HepG2 (cell line): ENCODE data around the gene CD81.

Experiments used
- CTCF ChIP-seq: sonication (generic); formaldehyde crosslinking; IDR thresholded peaks from 2 replicates; pipeline ENCODE4 v1.5.0; 2020; ENCODE audit warnings: mild to moderate bottlenecking, missing genetic modification reagents, moderate library complexity
- ZBTB33 ChIP-seq: sonication (generic); formaldehyde crosslinking; IDR thresholded peaks from 2 replicates; pipeline ENCODE4 v1.4.0; 2020; ENCODE audit warnings: missing genetic modification reagents
- ZNF12 ChIP-seq: sonication (generic); formaldehyde crosslinking; IDR thresholded peaks from 2 replicates; pipeline ENCODE4 v1.5.0; 2020; ENCODE audit warnings: missing genetic modification reagents

GRCh38 chr11:2375964-2376551 lies 1.1 kb upstream of the CD81 start:
- TF ChIP-seq CTCF (CRISPR knock-in tag) (no peak), ZBTB33 (CRISPR knock-in tag) (no peak), ZNF12 (CRISPR knock-in tag) (no peak)
